ENCODE measurements around the gene SLC10A3.

The SLC10A3 gene

GRCh38 chrX:154437971-154438893, 52.2 kb downstream of the SLC10A3 start:
- no peak for DNase-seq

Measured in hematopoietic multipotent progenitor cell treated with erythropoietin and hydrocortisone succinate and interleukin-3 and kit ligand, for 8 days (in vitro differentiated cells).